Fibroblast of lung (primary cell): ENCODE results near the gene MACROD1.

ENCODE experiments used
- CTCF ChIP-seq, 2 donors: IDR thresholded peaks in 1 of 2; conservative IDR thresholded peaks in 1 of 2; 1 replicate in 1 of 2; 2 replicates in 1 of 2; pipeline ENCODE4 v1.5.1; 2011 to 2012; ENCODE audit warnings: low read length in 2 of 2, control low read depth in 1 of 2, inconsistent platforms in 1 of 2, low read depth in 1 of 2, mild to moderate bottlenecking in 1 of 2
- EZH2 ChIP-seq: IDR thresholded peaks from 2 replicates; pipeline ENCODE4 v1.5.1; 2012; ENCODE audit warnings: low read length, control low read depth, mild to moderate bottlenecking; ENCODE audit errors: missing control alignments

GRCh38 chr11:64007160-64007628, 158.7 kb downstream of the MACROD1 start:
- TF ChIP-seq EZH2 (no peak), CTCF (conservative IDR thresholded peaks at IDR 0.05 in 1 of 2, IDR thresholded peaks at IDR 0.05 in 1 of 2; ENCODE audit: low read depth in 1 of 2, low read length in 2 of 2) (no peak)
